K562 (cell line): ENCODE data around the gene CRHR2. TPM values are rescaled to one million over a fixed set of nuclear protein-coding genes. Genes with fewer than 3 reads are reported as not detected.

Experiments
- BMI1 ChIP-seq: fragments of 150-350 bp; IDR thresholded peaks from 2 replicates; pipeline ENCODE4 v1.6.1; 2014; ENCODE audit warnings: low read length
- DDX20 ChIP-seq: fragments of 450-650 bp; IDR thresholded peaks from 2 replicates; pipeline ENCODE4 v1.6.1; 2016; ENCODE audit warnings: missing genetic modification characterization, low read depth, mild to moderate bottlenecking, missing compliant biosample characterization, moderate library complexity
- GTF2E2 ChIP-seq: fragments of 200-800 bp; sonication (Bioruptor generic); IDR thresholded peaks from 2 replicates; pipeline ENCODE4 v1.6.1; 2016; ENCODE audit warnings: missing genetic modification characterization, missing compliant biosample characterization
- NR3C1 ChIP-seq: sonication (generic); formaldehyde crosslinking; IDR thresholded peaks from 2 replicates; pipeline ENCODE4 v1.8.1; 2022; ENCODE audit warnings: missing genetic modification reagents
- PYGO2 ChIP-seq: fragments of 450-650 bp; IDR thresholded peaks from 2 replicates; pipeline ENCODE4 v1.6.1; 2016; ENCODE audit warnings: mild to moderate bottlenecking, missing genetic modification characterization, moderate library complexity, missing compliant biosample characterization
- TCF7L2 ChIP-seq: fragments of 150-350 bp; IDR thresholded peaks from 2 replicates; pipeline ENCODE4 v1.6.1; 2016; ENCODE audit warnings: low read depth, mild to moderate bottlenecking, low read length, moderate library complexity
- TCFL5 ChIP-seq: fragments of 250-450 bp; sonication (Bioruptor Pico); conservative IDR thresholded peaks from 2 replicates; pipeline ENCODE4 v1.6.1; 2021; ENCODE audit warnings: mild to moderate bottlenecking, moderate library complexity, matching md5 sums
- TOE1 ChIP-seq, 2 experiments: fragments of 450-650 bp in 1 of 2; sonication (generic) in 1 of 2; formaldehyde crosslinking in 1 of 2; IDR thresholded peaks; 2 replicates each; pipeline versions ENCODE4 v1.7.1 to v1.8.0; 2016 to 2022; ENCODE audit warnings: borderline replicate concordance in 2 of 2, mild to moderate bottlenecking in 2 of 2, antibody characterized with exemption in 1 of 2, inconsistent platforms in 1 of 2, low read depth in 1 of 2, missing genetic modification reagents in 1 of 2, moderate library complexity in 1 of 2
- ZNF311 ChIP-seq: fragments of 250-450 bp; sonication (Bioruptor Pico); IDR thresholded peaks from 2 replicates; pipeline ENCODE4 v1.4.0; 2020; ENCODE audit warnings: mild to moderate bottlenecking, moderate library complexity
- polyA plus RNA-seq, 8 experiments: library from polyadenylated mRNA; depleted of rRNA in 4 of 8; stranded (reverse) in 5 of 8; unstranded in 3 of 8; fragments of >200 nt; fragmentation: Nextera tagmentation in 2 of 8; fragmentation: Illumina TruSeq in 1 of 8; extraction: Ambion mirVana in 2 of 8; extraction: Trizol in 1 of 8; gene quantifications; 2 replicates each; pipeline versions ENCODE4 v1.2.1 to v1.2.3, GENCODE V29; 2011 to 2014; ENCODE audit warnings: inconsistent platforms in 1 of 8, missing spikeins in 1 of 8
- total RNA-seq, 7 experiments: library from RNA; depleted of rRNA in 6 of 7; stranded (reverse); fragments of >200 nt in 6 of 7; fragmentation: Illumina TruSeq in 2 of 7; extraction: Trizol in 2 of 7; gene quantifications; 2 replicates each; pipeline versions ENCODE4 v1.2.1 to v1.2.3, GENCODE V29; 2011 to 2021; ENCODE audit warnings: low replicate concordance in 1 of 7
- TF ChIP-seq, protein P1 (sequence below): fragments of 250-450 bp; sonication (Bioruptor Pico); IDR thresholded peaks from 2 replicates; pipeline ENCODE4 v1.5.1; 2021; ENCODE audit warnings: mild to moderate bottlenecking
- TF ChIP-seq, protein P2 (sequence below): fragments of 250-450 bp; sonication (Bioruptor Pico); IDR thresholded peaks from 2 replicates; pipeline ENCODE4 v1.8.0; 2021; ENCODE audit warnings: moderate library complexity, mild to moderate bottlenecking, inconsistent platforms
- TF ChIP-seq, protein P3 (sequence below): fragments of 450-650 bp; IDR thresholded peaks from 2 replicates; pipeline ENCODE4 v1.6.1; 2018; ENCODE audit warnings: mild to moderate bottlenecking, low read depth; ENCODE audit not compliant: partially characterized antibody

The CRHR2 gene
- total and polyA plus RNA-seq, 9 of the 15 experiments (the other 6 are each of a cell fraction or from before 2014, with no cell fraction given): not detected

DNA sequence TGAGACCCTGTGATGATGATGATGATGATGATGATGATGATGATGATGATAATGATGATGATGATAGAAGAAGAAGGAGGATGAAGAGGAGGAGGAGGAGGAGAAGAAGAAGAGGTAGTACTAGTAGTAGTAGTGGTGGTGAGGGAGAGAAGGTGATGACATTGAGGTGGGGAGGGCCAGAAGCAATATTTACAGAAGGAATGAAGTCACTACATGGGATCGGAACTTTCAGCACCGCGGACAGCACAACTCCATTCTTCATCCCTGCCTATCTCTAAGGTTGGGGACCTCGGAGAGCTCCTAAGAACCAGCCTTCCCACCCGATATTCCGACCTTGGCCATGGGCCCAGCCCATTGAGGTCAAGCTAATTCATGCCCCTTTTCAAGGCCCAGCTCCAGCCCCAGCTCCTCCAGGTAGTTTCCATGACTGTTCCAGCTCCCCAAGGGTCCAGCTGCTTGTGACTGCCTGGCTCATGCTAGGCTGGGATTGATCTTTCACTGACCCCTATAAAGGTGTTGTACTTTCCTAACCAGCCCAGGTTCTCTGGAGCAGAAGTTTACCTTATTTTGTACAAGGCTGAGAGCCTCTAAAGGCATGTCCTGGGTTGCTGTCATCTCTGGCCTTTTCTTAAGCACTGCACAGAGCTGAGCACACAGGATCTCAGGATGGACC, 10.3 kb downstream of the CRHR2 start (continued):
- TF ChIP-seq, protein P1, sequence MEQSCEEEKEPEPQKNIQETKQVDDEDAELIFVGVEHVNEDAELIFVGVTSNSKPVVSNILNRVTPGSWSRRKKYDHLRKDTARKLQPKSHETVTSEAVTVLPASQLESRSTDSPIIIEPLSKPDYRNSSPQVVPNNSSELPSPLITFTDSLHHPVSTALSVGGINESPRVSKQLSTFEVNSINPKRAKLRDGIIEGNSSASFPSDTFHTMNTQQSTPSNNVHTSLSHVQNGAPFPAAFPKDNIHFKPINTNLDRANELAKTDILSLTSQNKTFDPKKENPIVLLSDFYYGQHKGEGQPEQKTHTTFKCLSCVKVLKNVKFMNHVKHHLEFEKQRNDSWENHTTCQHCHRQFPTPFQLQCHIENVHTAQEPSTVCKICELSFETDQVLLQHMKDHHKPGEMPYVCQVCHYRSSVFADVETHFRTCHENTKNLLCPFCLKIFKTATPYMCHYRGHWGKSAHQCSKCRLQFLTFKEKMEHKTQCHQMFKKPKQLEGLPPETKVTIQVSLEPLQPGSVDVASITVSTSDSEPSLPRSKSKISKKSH (CRISPR knock-in tag): no peak
- TF ChIP-seq BMI1 (no peak), DDX20 (0 out of 2 replicates have a peak, but pooled peaks have one; percentile 22), TCFL5 (CRISPR knock-in tag) (no peak), ZNF311 (CRISPR knock-in tag) (peak; percentile 85), TCF7L2 (no peak), GTF2E2 (tag) (no peak), TOE1 (IDR thresholded peaks at IDR 0.05; ENCODE audit: borderline replicate concordance) (no peak), TOE1 (CRISPR knock-in tag; IDR thresholded peaks at IDR 0.05; ENCODE audit: borderline replicate concordance, low read depth) (peak; percentile 95; the same call in 1 of the 2 replicates), NR3C1 (CRISPR knock-in tag) (peak; percentile 95), PYGO2 (no peak)
- TF ChIP-seq, protein P2, sequence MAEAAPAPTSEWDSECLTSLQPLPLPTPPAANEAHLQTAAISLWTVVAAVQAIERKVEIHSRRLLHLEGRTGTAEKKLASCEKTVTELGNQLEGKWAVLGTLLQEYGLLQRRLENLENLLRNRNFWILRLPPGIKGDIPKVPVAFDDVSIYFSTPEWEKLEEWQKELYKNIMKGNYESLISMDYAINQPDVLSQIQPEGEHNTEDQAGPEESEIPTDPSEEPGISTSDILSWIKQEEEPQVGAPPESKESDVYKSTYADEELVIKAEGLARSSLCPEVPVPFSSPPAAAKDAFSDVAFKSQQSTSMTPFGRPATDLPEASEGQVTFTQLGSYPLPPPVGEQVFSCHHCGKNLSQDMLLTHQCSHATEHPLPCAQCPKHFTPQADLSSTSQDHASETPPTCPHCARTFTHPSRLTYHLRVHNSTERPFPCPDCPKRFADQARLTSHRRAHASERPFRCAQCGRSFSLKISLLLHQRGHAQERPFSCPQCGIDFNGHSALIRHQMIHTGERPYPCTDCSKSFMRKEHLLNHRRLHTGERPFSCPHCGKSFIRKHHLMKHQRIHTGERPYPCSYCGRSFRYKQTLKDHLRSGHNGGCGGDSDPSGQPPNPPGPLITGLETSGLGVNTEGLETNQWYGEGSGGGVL (CRISPR knock-in tag): no peak
- TF ChIP-seq, protein P3, sequence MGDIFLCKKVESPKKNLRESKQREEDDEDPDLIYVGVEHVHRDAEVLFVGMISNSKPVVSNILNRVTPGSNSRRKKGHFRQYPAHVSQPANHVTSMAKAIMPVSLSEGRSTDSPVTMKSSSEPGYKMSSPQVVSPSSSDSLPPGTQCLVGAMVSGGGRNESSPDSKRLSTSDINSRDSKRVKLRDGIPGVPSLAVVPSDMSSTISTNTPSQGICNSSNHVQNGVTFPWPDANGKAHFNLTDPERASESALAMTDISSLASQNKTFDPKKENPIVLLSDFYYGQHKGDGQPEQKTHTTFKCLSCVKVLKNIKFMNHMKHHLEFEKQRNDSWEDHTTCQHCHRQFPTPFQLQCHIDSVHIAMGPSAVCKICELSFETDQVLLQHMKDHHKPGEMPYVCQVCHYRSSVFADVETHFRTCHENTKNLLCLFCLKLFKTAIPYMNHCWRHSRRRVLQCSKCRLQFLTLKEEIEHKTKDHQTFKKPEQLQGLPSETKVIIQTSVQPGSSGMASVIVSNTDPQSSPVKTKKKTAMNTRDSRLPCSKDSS: no peak
